NB4 (cell line): ENCODE data around the gene DNAI1.

Experiments
- CTCF ChIP-seq: IDR thresholded peaks from one replicate; pipeline ENCODE4 v1.5.1; 2012; ENCODE audit warnings: low read depth, low read length
- POLR2A ChIP-seq: IDR thresholded peaks from 2 replicates; pipeline ENCODE4 v1.6.1; 2011; ENCODE audit warnings: mild to moderate bottlenecking; ENCODE audit not compliant: insufficient read length; ENCODE audit errors: extremely low read depth

DNA sequence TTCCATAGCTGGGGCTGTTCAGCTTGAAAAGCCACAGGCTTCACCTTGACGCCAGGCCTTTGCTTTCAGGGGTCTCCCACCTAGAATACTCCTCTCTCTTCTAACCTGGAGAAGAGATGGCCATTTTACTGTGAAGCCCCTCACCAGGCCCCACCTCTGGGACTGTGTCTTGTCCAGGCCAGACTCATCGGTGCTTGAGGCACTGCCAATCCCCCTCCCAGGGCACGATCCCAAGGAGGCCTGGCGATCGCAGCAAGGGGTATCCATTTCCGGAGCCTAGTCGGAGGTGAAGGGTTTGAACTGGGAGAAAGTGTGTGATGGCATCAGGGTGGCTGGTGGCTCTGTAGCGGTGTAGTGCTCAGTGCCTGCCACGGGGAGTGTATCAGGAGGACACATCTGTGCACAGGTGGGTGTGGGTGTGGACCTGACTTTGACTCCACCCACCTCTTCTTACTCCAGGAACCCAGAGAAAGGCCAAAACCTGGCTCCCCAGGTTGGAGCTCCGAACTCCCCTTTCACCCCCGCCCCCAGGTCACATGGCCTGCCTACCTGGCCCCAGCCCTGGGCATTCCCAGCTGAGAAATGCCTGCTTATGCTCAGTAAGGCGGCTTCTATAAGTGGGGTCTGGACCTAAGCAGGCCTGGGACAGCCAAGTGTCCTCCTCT, 91.5 kb downstream of the DNAI1 start:
- TF ChIP-seq CTCF (no peak), POLR2A (no peak)
